SK-N-SH (cell line): ENCODE measurements around the gene ACTN2.

Experiments
- CTCF ChIP-seq: fragments of 200-600 bp; sonication (generic); IDR thresholded peaks from 2 replicates; pipeline ENCODE4 v1.6.1; 2017; ENCODE audit warnings: antibody characterized with exemption, mild to moderate bottlenecking, moderate library complexity
- EP300 ChIP-seq, 2 experiments: IDR thresholded peaks; 2 replicates each; pipeline versions ENCODE4 v1.4.0 to v1.6.1; 2012; ENCODE audit warnings: borderline replicate concordance in 1 of 2, low read depth in 1 of 2, low read length in 1 of 2
- EZH2phosphoT487 ChIP-seq: fragments of 200-600 bp; sonication (generic); IDR thresholded peaks from 2 replicates; pipeline ENCODE4 v1.6.1; 2017; ENCODE audit warnings: low read depth, mixed run types, mild to moderate bottlenecking, antibody characterized with exemption, moderate library complexity, borderline replicate concordance
- FOXJ3 ChIP-seq: sonication (generic); formaldehyde crosslinking; IDR thresholded peaks from 2 replicates; pipeline ENCODE4 v1.5.1; 2020; ENCODE audit warnings: mild to moderate bottlenecking, missing genetic modification reagents
- POLR2AphosphoS5 ChIP-seq: IDR thresholded peaks from 2 replicates; pipeline ENCODE4 v1.6.1; 2012; ENCODE audit warnings: low read depth, low read length
- RAD21 ChIP-seq: IDR thresholded peaks from 2 replicates; pipeline ENCODE4 v1.6.1; 2012; ENCODE audit warnings: mild to moderate bottlenecking, low read length
- RCOR1 ChIP-seq: fragments of 150-350 bp; IDR thresholded peaks from 2 replicates; pipeline ENCODE4 v1.6.1; 2017; ENCODE audit warnings: antibody characterized with exemption, low read length
- SIN3A ChIP-seq: IDR thresholded peaks from 2 replicates; pipeline ENCODE4 v1.6.1; 2012; ENCODE audit warnings: low read depth, mild to moderate bottlenecking, low read length, moderate library complexity, borderline replicate concordance
- SMC3 ChIP-seq: IDR thresholded peaks from 2 replicates; pipeline ENCODE4 v1.6.1; 2012; ENCODE audit warnings: low read depth, low read length, improper control_type of control experiment
- USF2 ChIP-seq: fragments of 150-350 bp; IDR thresholded peaks from 2 replicates; pipeline ENCODE4 v1.6.1; 2017; ENCODE audit warnings: antibody characterized with exemption, low read length, low read depth, borderline replicate concordance
- TF ChIP-seq, protein P1 (sequence below): fragments of 150-350 bp; IDR thresholded peaks from 2 replicates; pipeline ENCODE4 v1.6.1; 2016; ENCODE audit warnings: mild to moderate bottlenecking, low read depth, low read length
- TF ChIP-seq, protein P2 (sequence below): IDR thresholded peaks from 2 replicates; pipeline ENCODE4 v1.6.1; 2012; ENCODE audit warnings: mild to moderate bottlenecking, low read depth, low read length, moderate library complexity
- TF ChIP-seq, protein P3 (sequence below): IDR thresholded peaks from 2 replicates; pipeline ENCODE4 v1.4.0; 2012; ENCODE audit warnings: low read depth, borderline replicate concordance

DNA sequence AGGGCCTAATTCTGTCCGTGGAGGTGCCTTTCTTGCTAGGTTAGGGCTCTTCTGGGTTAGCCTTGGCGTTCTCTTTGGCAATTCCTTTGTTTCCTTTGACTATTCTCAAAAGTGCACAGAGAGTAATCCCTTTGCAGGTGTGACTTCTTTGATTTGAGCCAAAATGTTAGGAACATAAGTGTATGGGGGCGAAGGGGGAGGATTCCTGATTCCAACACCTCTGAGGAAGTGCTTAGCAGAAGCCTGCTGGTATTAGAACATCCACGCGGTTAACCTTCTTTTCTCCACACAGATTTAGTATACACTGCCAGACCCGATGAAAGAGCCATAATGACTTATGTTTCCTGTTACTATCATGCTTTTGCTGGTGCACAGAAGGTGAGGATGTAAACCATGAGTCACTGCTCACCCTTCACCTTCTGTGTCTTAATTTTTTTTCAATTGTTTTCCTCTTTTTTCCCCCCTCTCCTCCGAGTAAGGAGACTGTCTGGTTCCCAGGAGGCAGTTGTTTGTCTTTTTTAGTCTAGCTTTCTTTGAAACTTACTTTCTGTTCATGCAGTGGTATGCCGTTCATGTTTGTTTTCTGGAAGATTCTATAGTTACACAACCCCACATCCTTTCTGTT is 48.0 kb downstream of the ACTN2 start:
- TF ChIP-seq RAD21 (no peak), USF2 (no peak), CTCF (no peak), EZH2phosphoT487 (no peak), SIN3A (no peak), EP300 (IDR thresholded peaks at IDR 0.05; ENCODE audit: borderline replicate concordance in 1 of 2, low read depth in 1 of 2, low read length in 1 of 2) (no peak), POLR2AphosphoS5 (no peak), FOXJ3 (CRISPR knock-in tag) (no peak), RCOR1 (no peak), SMC3 (no peak)
- TF ChIP-seq, protein P1, sequence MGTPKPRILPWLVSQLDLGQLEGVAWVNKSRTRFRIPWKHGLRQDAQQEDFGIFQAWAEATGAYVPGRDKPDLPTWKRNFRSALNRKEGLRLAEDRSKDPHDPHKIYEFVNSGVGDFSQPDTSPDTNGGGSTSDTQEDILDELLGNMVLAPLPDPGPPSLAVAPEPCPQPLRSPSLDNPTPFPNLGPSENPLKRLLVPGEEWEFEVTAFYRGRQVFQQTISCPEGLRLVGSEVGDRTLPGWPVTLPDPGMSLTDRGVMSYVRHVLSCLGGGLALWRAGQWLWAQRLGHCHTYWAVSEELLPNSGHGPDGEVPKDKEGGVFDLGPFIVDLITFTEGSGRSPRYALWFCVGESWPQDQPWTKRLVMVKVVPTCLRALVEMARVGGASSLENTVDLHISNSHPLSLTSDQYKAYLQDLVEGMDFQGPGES: no peak
- TF ChIP-seq, protein P2, sequence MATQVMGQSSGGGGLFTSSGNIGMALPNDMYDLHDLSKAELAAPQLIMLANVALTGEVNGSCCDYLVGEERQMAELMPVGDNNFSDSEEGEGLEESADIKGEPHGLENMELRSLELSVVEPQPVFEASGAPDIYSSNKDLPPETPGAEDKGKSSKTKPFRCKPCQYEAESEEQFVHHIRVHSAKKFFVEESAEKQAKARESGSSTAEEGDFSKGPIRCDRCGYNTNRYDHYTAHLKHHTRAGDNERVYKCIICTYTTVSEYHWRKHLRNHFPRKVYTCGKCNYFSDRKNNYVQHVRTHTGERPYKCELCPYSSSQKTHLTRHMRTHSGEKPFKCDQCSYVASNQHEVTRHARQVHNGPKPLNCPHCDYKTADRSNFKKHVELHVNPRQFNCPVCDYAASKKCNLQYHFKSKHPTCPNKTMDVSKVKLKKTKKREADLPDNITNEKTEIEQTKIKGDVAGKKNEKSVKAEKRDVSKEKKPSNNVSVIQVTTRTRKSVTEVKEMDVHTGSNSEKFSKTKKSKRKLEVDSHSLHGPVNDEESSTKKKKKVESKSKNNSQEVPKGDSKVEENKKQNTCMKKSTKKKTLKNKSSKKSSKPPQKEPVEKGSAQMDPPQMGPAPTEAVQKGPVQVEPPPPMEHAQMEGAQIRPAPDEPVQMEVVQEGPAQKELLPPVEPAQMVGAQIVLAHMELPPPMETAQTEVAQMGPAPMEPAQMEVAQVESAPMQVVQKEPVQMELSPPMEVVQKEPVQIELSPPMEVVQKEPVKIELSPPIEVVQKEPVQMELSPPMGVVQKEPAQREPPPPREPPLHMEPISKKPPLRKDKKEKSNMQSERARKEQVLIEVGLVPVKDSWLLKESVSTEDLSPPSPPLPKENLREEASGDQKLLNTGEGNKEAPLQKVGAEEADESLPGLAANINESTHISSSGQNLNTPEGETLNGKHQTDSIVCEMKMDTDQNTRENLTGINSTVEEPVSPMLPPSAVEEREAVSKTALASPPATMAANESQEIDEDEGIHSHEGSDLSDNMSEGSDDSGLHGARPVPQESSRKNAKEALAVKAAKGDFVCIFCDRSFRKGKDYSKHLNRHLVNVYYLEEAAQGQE: no peak
- TF ChIP-seq, protein P3, sequence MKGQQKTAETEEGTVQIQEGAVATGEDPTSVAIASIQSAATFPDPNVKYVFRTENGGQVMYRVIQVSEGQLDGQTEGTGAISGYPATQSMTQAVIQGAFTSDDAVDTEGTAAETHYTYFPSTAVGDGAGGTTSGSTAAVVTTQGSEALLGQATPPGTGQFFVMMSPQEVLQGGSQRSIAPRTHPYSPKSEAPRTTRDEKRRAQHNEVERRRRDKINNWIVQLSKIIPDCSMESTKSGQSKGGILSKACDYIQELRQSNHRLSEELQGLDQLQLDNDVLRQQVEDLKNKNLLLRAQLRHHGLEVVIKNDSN: no peak
